PC-3 (cell line): ENCODE data around the gene CLUH.

ENCODE experiments used
- CTCF ChIP-seq: fragments of 300-600 bp; sonication (generic); conservative IDR thresholded peaks from 2 replicates; pipeline ENCODE4 v1.5.1; 2017; ENCODE audit warnings: antibody characterized with exemption, low read depth, mild to moderate bottlenecking, low read length
- EZH2phosphoT487 ChIP-seq: fragments of 300-600 bp; sonication (generic); IDR thresholded peaks from 2 replicates; pipeline ENCODE4 v1.6.1; 2018; ENCODE audit warnings: mild to moderate bottlenecking, antibody characterized with exemption, low read length, borderline replicate concordance

GRCh38 chr17:2734939-2735338 is 23.4 kb upstream of the CLUH start:
- TF ChIP-seq CTCF (no peak), EZH2phosphoT487 (no peak)
